ENCODE measurements around the gene EXO5.
"Not testable (repeated sequence)": the region's sequence is repeated elsewhere in the genome, so short reads cannot be mapped to it uniquely, and the experiment has no call there.

EXO5 gene

DNA sequence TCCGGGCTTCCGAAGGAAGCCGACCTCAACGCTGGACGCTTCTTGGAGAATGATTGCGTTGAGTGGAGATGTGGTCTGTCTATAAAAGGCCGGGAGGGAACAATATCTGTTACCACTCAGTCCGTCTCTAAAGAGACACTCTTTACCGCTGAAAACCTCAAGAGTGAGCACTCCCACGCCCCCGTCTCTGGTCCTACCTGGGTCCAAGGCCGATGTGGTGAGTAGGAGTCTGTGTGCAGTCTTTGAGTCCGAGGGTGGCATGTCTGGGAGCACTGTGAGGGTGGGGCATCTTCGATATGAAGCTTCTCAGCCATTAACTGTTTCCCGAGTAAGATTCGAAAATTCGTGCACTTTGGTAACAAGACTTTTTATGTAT, 30.9 kb upstream of the EXO5 start:
- H3K4me1 ChIP-seq = no peaks in the 10 kb centered on the region
- no peaks in the 10 kb centered on the region for H3K36me3 ChIP-seq
- H3K4me3 ChIP-seq (ENCODE audit: low read depth, low read length) = peak overlapping the region; percentile 72
- TF ChIP-seq, protein P1, sequence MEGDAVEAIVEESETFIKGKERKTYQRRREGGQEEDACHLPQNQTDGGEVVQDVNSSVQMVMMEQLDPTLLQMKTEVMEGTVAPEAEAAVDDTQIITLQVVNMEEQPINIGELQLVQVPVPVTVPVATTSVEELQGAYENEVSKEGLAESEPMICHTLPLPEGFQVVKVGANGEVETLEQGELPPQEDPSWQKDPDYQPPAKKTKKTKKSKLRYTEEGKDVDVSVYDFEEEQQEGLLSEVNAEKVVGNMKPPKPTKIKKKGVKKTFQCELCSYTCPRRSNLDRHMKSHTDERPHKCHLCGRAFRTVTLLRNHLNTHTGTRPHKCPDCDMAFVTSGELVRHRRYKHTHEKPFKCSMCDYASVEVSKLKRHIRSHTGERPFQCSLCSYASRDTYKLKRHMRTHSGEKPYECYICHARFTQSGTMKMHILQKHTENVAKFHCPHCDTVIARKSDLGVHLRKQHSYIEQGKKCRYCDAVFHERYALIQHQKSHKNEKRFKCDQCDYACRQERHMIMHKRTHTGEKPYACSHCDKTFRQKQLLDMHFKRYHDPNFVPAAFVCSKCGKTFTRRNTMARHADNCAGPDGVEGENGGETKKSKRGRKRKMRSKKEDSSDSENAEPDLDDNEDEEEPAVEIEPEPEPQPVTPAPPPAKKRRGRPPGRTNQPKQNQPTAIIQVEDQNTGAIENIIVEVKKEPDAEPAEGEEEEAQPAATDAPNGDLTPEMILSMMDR (IDR thresholded peaks at IDR 0.05; ENCODE audit: low read depth, low read length) = no peak
- no peaks in the 10 kb centered on the region for H3K27me3 ChIP-seq
- no peaks in the 10 kb centered on the region for H3K9me3 ChIP-seq
- no peak for DNase-seq

DNA sequence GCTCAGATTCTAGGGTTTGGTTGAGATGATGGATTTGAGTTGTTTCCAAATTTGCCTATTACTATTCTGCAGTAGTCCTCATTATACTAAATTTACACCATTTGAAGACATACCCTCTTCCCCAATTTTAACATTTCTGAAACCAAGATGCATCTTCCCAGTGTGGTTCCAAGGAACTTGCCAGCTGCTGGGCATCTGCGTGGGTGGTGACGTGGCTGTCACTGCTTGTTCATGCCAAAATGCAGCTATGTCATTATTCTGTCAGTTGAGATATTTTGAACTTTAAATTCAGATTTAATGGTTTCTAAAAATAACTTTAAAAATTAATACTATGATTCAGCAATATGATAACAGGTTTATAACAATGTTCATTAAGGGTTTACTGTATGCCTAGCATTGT, 30.3 kb upstream of the EXO5 start:
- Histone ChIP-seq H3K9me3 (no peaks in the 10 kb centered on the region), H3K27me3 (no peaks in the 10 kb centered on the region), H3K4me3 (ENCODE audit: low read depth, low read length) (no peak overlapping the region; the same call in 1 of the 2 replicates), H3K36me3 (no peaks in the 10 kb centered on the region), H3K4me1 (no peaks in the 10 kb centered on the region)
- DNase-seq = no peak
- TF ChIP-seq, protein P1 (IDR thresholded peaks at IDR 0.05; ENCODE audit: low read depth, low read length) = no peak

DNA sequence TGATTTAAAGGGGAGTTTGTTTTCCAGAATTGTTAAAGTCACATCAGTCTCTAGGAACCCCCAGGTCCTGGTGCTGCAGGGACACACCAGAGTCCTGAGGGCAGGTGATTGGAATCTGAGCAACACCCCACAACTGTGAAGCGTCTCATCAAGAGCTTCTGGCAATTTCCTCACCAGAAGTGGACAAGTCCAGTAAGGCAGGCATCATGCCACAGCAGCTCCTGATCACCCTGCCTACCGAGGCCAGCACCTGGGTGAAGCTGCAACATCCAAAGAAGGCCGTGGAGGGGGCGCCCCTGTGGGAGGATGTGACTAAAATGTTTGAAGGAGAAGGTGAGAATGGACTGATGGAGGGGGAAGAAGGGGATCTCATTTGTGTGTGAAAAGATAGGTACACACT, 29.4 kb upstream of the EXO5 start:
- DNase-seq = no peak
- Histone ChIP-seq H3K4me3 (ENCODE audit: low read depth, low read length) (no peak overlapping the region), H3K27me3 (no peaks in the 10 kb centered on the region), H3K9me3 (no peaks in the 10 kb centered on the region), H3K36me3 (no peaks in the 10 kb centered on the region), H3K4me1 (no peaks in the 10 kb centered on the region)
- TF ChIP-seq, protein P1 (IDR thresholded peaks at IDR 0.05; ENCODE audit: low read depth, low read length) = no peak

DNA sequence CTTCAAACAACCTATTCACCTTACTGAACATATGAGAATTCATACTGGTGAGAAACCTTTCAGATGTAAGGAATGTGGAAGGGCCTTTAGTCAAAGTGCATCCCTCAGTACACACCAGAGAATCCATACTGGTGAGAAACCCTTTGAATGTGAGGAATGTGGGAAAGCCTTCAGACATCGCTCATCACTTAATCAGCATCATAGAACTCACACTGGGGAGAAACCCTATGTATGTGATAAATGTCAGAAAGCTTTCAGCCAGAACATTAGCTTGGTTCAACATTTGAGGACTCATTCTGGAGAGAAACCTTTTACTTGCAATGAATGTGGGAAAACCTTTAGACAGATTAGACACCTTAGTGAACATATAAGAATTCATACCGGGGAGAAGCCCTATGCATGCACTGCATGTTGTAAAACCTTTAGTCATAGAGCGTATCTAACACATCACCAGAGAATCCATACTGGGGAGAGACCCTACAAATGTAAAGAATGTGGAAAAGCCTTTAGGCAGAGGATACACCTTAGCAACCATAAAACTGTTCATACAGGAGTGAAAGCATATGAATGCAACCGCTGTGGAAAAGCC, 13.2 kb upstream of the EXO5 start:
- DNase-seq = no peak
- Histone ChIP-seq H3K4me3 (ENCODE audit: low read depth, low read length) (no peak overlapping the region), H3K9me3 (no peaks in the 10 kb centered on the region), H3K36me3 (peaks cover 7% of the 10 kb centered on the region), H3K4me1 (no peaks in the 10 kb centered on the region), H3K27me3 (no peaks in the 10 kb centered on the region)
- TF ChIP-seq, protein P1 (IDR thresholded peaks at IDR 0.05; ENCODE audit: low read depth, low read length) = no peak

DNA sequence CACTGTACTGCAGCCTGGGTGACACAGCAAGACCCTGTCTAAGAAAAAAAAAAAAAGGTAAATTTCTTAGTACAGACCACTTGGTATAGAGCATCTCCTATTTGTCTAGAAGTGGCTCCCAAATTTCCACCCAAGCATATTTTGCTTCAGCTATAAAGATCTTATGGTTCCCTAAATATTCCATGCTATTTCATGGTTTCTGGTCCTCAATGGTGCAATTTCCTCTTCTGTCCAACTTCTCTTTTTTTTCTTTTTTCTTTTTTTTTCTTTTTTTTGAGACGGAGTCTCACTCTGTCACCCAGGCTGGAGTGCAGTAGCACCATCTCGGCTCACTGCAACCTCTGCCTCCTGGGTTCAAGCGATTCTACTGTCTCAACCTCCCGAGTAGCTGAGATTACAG, 5.9 kb upstream of the EXO5 start:
- H3K4me1 ChIP-seq; H3K36me3 ChIP-seq; DNase-seq; H3K4me3 ChIP-seq (ENCODE audit: low read depth, low read length); H3K9me3 ChIP-seq; H3K27me3 ChIP-seq: not testable (repeated sequence)

DNA sequence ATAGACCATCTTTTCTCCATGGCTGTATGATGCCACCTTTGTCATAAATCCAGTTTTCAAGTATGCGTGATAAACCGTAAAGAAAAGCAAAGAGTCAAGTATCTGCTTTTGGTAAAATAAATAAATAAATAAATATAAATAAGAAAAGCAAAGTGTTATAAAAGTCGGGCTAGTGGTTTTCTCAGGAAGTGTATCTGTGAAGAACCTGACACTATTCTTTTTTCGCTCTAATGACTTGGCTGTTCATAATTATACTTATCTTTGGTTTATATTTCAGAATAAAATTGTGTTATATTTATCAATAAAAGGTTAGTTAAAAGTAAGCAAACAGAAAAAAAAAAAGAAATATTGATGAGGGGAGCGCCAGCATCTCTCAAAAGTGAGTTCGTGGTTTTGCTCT, 594 bp upstream of the EXO5 start:
- Histone ChIP-seq H3K27me3 (no peaks in the 10 kb centered on the region), H3K9me3 (no peaks in the 10 kb centered on the region), H3K4me3 (ENCODE audit: low read depth, low read length) (peak overlapping the region; percentile 77), H3K4me1 (no peaks in the 10 kb centered on the region), H3K36me3 (no peaks in the 10 kb centered on the region)
- TF ChIP-seq, protein P1 (IDR thresholded peaks at IDR 0.05; ENCODE audit: low read depth, low read length) = no peak
- DNase-seq = no peak

DNA sequence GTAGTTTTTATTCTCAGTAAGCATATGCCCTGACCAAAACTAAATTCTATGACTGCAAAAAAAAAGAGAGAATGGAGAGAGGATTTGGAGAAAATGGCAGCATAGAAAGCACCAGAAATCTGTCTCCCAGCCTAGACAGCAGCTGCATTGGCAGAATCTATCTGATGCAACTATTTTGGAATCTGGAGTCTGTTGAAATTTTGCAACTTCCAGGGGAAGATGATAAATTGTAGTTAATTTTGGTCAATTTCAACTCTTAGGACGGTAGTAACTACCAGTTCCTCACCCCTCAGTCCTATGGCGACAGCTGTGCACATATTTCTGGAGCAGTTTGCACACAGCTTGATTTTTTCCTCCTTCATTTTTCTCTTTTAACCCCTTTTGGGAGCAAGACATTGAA, 10.9 kb downstream of the EXO5 start:
- H3K36me3 ChIP-seq = no peaks in the 10 kb centered on the region
- no peak for DNase-seq
- no peaks in the 10 kb centered on the region for H3K4me1 ChIP-seq
- H3K27me3 ChIP-seq = no peaks in the 10 kb centered on the region
- H3K9me3 ChIP-seq = no peaks in the 10 kb centered on the region
- H3K4me3 ChIP-seq (ENCODE audit: low read depth, low read length) = no peak overlapping the region
- TF ChIP-seq, protein P1 (IDR thresholded peaks at IDR 0.05; ENCODE audit: low read depth, low read length) = no peak
